GM23338 (cell line): ENCODE data around the gene BICD2. TPM values are rescaled to one million over a fixed set of nuclear protein-coding genes. Genes with fewer than 3 reads are reported as not detected.

Experiments used
- ATAC-seq: fragments of 200-7000 bp; cut with Tn5 transposase; 3 replicates; pipeline ENCODE4 v1.9.1; 2020
- DNase-seq: peaks from one replicate; pipeline ENCODE4 v3.0.0-alpha.2; 2015; ENCODE audit warnings: low spot score
- H2AFZ ChIP-seq: fragments of 200-600 bp; sonication (generic); 2 replicates; pipeline ENCODE4 v1.8.0; 2016; ENCODE audit warnings: antibody characterized with exemption, mild to moderate bottlenecking, moderate library complexity
- H3F3A ChIP-seq: fragments of 200-600 bp; sonication (generic); replicated peaks from 2 replicates; pipeline ENCODE4 v1.8.0; 2017; ENCODE audit warnings: antibody characterized with exemption, mixed run types, low read depth
- H3K27ac ChIP-seq: fragments of 200-600 bp; sonication (generic); 2 replicates; pipeline ENCODE4 v1.6.1; 2016; ENCODE audit warnings: low read depth
- H3K27me3 ChIP-seq: fragments of 200-600 bp; sonication (generic); 2 replicates; pipeline ENCODE4 v1.8.0; 2016; ENCODE audit warnings: mild to moderate bottlenecking, mixed run types, moderate library complexity; ENCODE audit not compliant: insufficient read depth
- H3K36me3 ChIP-seq: fragments of 200-600 bp; sonication (generic); 2 replicates; pipeline ENCODE4 v1.8.0; 2016; ENCODE audit warnings: mild to moderate bottlenecking; ENCODE audit not compliant: insufficient read depth
- H3K4me1 ChIP-seq: fragments of 200-600 bp; sonication (generic); 2 replicates; pipeline ENCODE4 v1.8.0; 2016; ENCODE audit warnings: mild to moderate bottlenecking, moderate library complexity; ENCODE audit not compliant: insufficient read depth
- H3K4me2 ChIP-seq: fragments of 200-600 bp; sonication (generic); 2 replicates; pipeline ENCODE4 v1.7.1; 2017; ENCODE audit warnings: mixed run types
- H3K4me3 ChIP-seq: fragments of 200-600 bp; sonication (generic); 2 replicates; pipeline ENCODE4 v1.6.1; 2016; ENCODE audit warnings: mixed run types
- H3K79me2 ChIP-seq: fragments of 200-600 bp; sonication (generic); replicated peaks from 2 replicates; pipeline ENCODE4 v1.8.0; 2017; ENCODE audit warnings: mild to moderate bottlenecking; ENCODE audit not compliant: insufficient read depth
- H3K9me2 ChIP-seq: fragments of 200-600 bp; sonication (generic); 2 replicates; pipeline ENCODE4 v1.8.0; 2017; ENCODE audit not compliant: insufficient read depth
- H4K20me1 ChIP-seq: fragments of 200-600 bp; sonication (generic); replicated peaks from 2 replicates; pipeline ENCODE4 v1.8.0; 2017; ENCODE audit warnings: mild to moderate bottlenecking; ENCODE audit not compliant: insufficient read depth
- H3K27ac Mint-ChIP-seq: 2 replicates; pipeline ENCODE4 v1.8.0; 2020; ENCODE audit warnings: inconsistent platforms, mild to moderate bottlenecking, moderate library complexity, mixed read lengths
- H3K27me3 Mint-ChIP-seq: 3 replicates; pipeline ENCODE4 v1.8.0; 2022; ENCODE audit warnings: low read depth, mild to moderate bottlenecking, moderate library complexity, mixed read lengths, inconsistent platforms; ENCODE audit not compliant: insufficient read depth, poor library complexity
- H3K36me3 Mint-ChIP-seq: 3 replicates; pipeline ENCODE4 v1.8.0; 2021; ENCODE audit warnings: low read depth, mild to moderate bottlenecking, inconsistent platforms, moderate library complexity, mixed read lengths
- H3K4me1 Mint-ChIP-seq: 3 replicates; pipeline ENCODE4 v1.8.0; 2020; ENCODE audit warnings: mild to moderate bottlenecking, inconsistent platforms, mixed read lengths
- H3K4me3 Mint-ChIP-seq: 3 replicates; pipeline ENCODE4 v1.8.0; 2021; ENCODE audit warnings: moderate library complexity, mild to moderate bottlenecking, inconsistent platforms, mixed read lengths
- H3K9me3 Mint-ChIP-seq: 3 replicates; pipeline ENCODE4 v1.8.0; 2020; ENCODE audit warnings: moderate library complexity, mild to moderate bottlenecking, inconsistent platforms, mixed read lengths
- CREB1 ChIP-seq: fragments of 250-450 bp; sonication (Bioruptor Pico); IDR thresholded peaks from 2 replicates; pipeline ENCODE4 v1.5.0; 2020; ENCODE audit warnings: low read depth, mild to moderate bottlenecking, moderate library complexity
- CTCF ChIP-seq, 2 experiments: fragments of 200-600 bp in 1 of 2; sonication (generic) in 1 of 2; conservative IDR thresholded peaks; 2 replicates each; pipeline versions ENCODE4 v1.5.1 to v1.6.1; 2016 to 2017; ENCODE audit warnings: antibody characterized with exemption in 2 of 2, low read depth in 2 of 2, mild to moderate bottlenecking in 2 of 2, moderate library complexity in 1 of 2
- ETS1 ChIP-seq: IDR thresholded peaks from 2 replicates; pipeline ENCODE4 v1.6.1; 2016; ENCODE audit warnings: antibody characterized with exemption
- EZH2 ChIP-seq: fragments of 200-600 bp; sonication (generic); IDR thresholded peaks from one replicate; pipeline ENCODE4 v1.8.0; 2017; ENCODE audit warnings: antibody characterized with exemption, mild to moderate bottlenecking, low read depth; ENCODE audit not compliant: unreplicated experiment
- EZH2phosphoT487 ChIP-seq: fragments of 200-600 bp; sonication (generic); IDR thresholded peaks from one replicate; pipeline ENCODE4 v1.8.1; 2018; ENCODE audit warnings: antibody characterized with exemption; ENCODE audit not compliant: unreplicated experiment
- JUNB ChIP-seq: IDR thresholded peaks from one replicate; pipeline ENCODE4 v1.6.1; 2016; ENCODE audit warnings: antibody characterized with exemption; ENCODE audit not compliant: unreplicated experiment
- STAT1 ChIP-seq: IDR thresholded peaks from one replicate; pipeline ENCODE4 v1.6.1; 2016; ENCODE audit warnings: antibody characterized with exemption; ENCODE audit not compliant: unreplicated experiment
- ZNF114 ChIP-seq: fragments of 250-450 bp; sonication (Bioruptor Pico); IDR thresholded peaks from 2 replicates; pipeline ENCODE4 v1.5.0; 2020; ENCODE audit warnings: mild to moderate bottlenecking, moderate library complexity
- ZNF331 ChIP-seq: fragments of 250-450 bp; sonication (Bioruptor Pico); IDR thresholded peaks from 2 replicates; pipeline ENCODE4 v1.5.0; 2020; ENCODE audit warnings: low read depth, mild to moderate bottlenecking, moderate library complexity
- polyA plus RNA-seq: library from polyadenylated mRNA; unstranded; fragments of >200 nt; fragmentation: Nextera tagmentation; extraction: Ambion mirVana; gene quantifications from 2 replicates; pipeline ENCODE4 v1.2.1, GENCODE V29; 2016
- total RNA-seq: library from RNA; depleted of rRNA; stranded (reverse); fragments of >200 nt; shearing (Covaris generic); gene quantifications from 2 replicates; pipeline ENCODE4 v1.2.3, GENCODE V29; 2014

BICD2 gene
- total and polyA plus RNA-seq, 2 experiments from 2014 or later, result 8.7 to 34.3 TPM

DNA sequence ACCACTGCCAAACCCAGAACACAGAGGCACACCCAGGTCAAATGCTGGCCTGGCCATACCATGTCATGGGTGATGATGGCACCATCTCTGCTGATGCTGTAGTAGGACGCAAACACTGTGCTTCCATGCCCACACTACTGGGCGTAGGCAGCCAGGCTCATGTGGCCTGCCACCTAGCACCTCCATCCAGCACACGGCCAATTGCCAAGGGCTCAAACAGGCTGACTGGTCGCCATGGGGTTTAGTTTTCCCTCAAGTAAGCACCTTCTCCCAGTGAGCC, 39.4 kb downstream of the BICD2 start:
- Histone ChIP-seq H4K20me1 (peaks cover 18% of the 10 kb centered on the region), H3K4me3 (no peak overlapping the region), H3K79me2 (peaks cover 4% of the 10 kb centered on the region; the same call in 1 of the 2 replicates), H3K4me2 (no peak overlapping the region), H2AFZ (no peak overlapping the region), H3K27me3 (no peaks in the 10 kb centered on the region), H3K27ac (no peak overlapping the region), H3K36me3 (peaks cover 5% of the 10 kb centered on the region), H3F3A (no peaks in the 10 kb centered on the region), H3K4me1 (no peaks in the 10 kb centered on the region), H3K9me2 (no peaks in the 10 kb centered on the region)
- H3K4me1 Mint-ChIP-seq, result no peaks in the 10 kb centered on the region; the same call in 2 of the 3 replicates
- no peak for ATAC-seq
- no peak overlapping the region for H3K4me3 Mint-ChIP-seq
- H3K27ac Mint-ChIP-seq, result no peak overlapping the region
- H3K27me3 Mint-ChIP-seq, result peaks cover 9% of the 10 kb centered on the region
- H3K36me3 Mint-ChIP-seq, result peaks cover 38% of the 10 kb centered on the region
- TF ChIP-seq ZNF114 (CRISPR knock-in tag), result no peak
- TF ChIP-seq CTCF (conservative IDR thresholded peaks at IDR 0.05; ENCODE audit: low read depth in 2 of 2), result no peak
- TF ChIP-seq ETS1, result no peak
- TF ChIP-seq CREB1 (CRISPR knock-in tag), result no peak
- no peak for TF ChIP-seq EZH2phosphoT487
- no peak for TF ChIP-seq ZNF331 (CRISPR knock-in tag)
- no peak for TF ChIP-seq JUNB
- no peak for TF ChIP-seq STAT1
- no peak for TF ChIP-seq EZH2
- H3K9me3 Mint-ChIP-seq, result no peaks in the 10 kb centered on the region
- DNase-seq, result no peak

GRCh38 chr9:92724528-92725265, 39.9 kb downstream of the BICD2 start:
- no peaks in the 10 kb centered on the region for H3K9me3 Mint-ChIP-seq
- Histone ChIP-seq H4K20me1 (peaks cover 18% of the 10 kb centered on the region), H3K4me1 (no peaks in the 10 kb centered on the region), H2AFZ (no peak overlapping the region), H3K27ac (no peak overlapping the region), H3K4me2 (no peak overlapping the region), H3K79me2 (no peaks in the 10 kb centered on the region), H3K36me3 (peaks cover 5% of the 10 kb centered on the region), H3K9me2 (no peaks in the 10 kb centered on the region), H3K4me3 (no peak overlapping the region), H3F3A (no peaks in the 10 kb centered on the region), H3K27me3 (no peaks in the 10 kb centered on the region)
- no peak overlapping the region for H3K4me3 Mint-ChIP-seq
- no peak for DNase-seq
- no peak overlapping the region for H3K27ac Mint-ChIP-seq
- no peak for ATAC-seq
- H3K27me3 Mint-ChIP-seq, result peaks cover 7% of the 10 kb centered on the region
- peaks cover 43% of the 10 kb centered on the region for H3K36me3 Mint-ChIP-seq
- no peaks in the 10 kb centered on the region; the same call in 2 of the 3 replicates for H3K4me1 Mint-ChIP-seq
- TF ChIP-seq ZNF331 (CRISPR knock-in tag) (no peak), JUNB (no peak), CREB1 (CRISPR knock-in tag) (no peak), CTCF (conservative IDR thresholded peaks at IDR 0.05; ENCODE audit: low read depth in 2 of 2) (no peak), ZNF114 (CRISPR knock-in tag) (no peak), EZH2phosphoT487 (no peak)
